GM21786 (cell line): ENCODE results near the gene STX1B.
"Not testable (repeated sequence)": the region's sequence is repeated elsewhere in the genome, so short reads cannot be mapped to it uniquely, and the experiment has no call there.

Source experiments
- ATAC-seq: cut with Tn5 transposase; IDR thresholded peaks from one replicate; pipeline ENCODE4 v1.9.1; 2021; ENCODE audit not compliant: unreplicated experiment

STX1B gene

GRCh38 chr16:31016018-31016417 lies 5.6 kb upstream of the STX1B start:
- no peak for ATAC-seq

- not testable (repeated sequence) for ATAC-seq
Measured at GRCh38 chr16:31013292-31013691, 2.9 kb upstream of the STX1B start.

GRCh38 chr16:31011815-31012214 lies 1.4 kb upstream of the STX1B start:
- not testable (repeated sequence) for ATAC-seq

- ATAC-seq, result no peak
Measured at GRCh38 chr16:31009894-31010584, 399 bp downstream of the STX1B start.

- no peak for ATAC-seq
Measured at GRCh38 chr16:31009120-31009519, 1.3 kb downstream of the STX1B start.

GRCh38 chr16:31008551-31008950 lies 1.9 kb downstream of the STX1B start:
- ATAC-seq, result no peak

- ATAC-seq, result no peak
Measured at GRCh38 chr16:31008149-31008548, 2.3 kb downstream of the STX1B start.

GRCh38 chr16:31007684-31008083 lies 2.8 kb downstream of the STX1B start:
- no peak for ATAC-seq

- ATAC-seq, result no peak
Measured at GRCh38 chr16:31006589-31006988, 3.8 kb downstream of the STX1B start.

GRCh38 chr16:31006086-31006385 lies 4.4 kb downstream of the STX1B start:
- no peak for ATAC-seq

GRCh38 chr16:31005350-31006085 lies 4.9 kb downstream of the STX1B start:
- no peak for ATAC-seq

- no peak for ATAC-seq
Measured at GRCh38 chr16:31004658-31005057, 5.8 kb downstream of the STX1B start.

- ATAC-seq, result no peak
Measured at GRCh38 chr16:31003744-31004143, 6.7 kb downstream of the STX1B start.

GRCh38 chr16:31002862-31003341 lies 7.5 kb downstream of the STX1B start:
- ATAC-seq, result no peak

GRCh38 chr16:31002250-31002700 lies 8.2 kb downstream of the STX1B start:
- ATAC-seq, result no peak

GRCh38 chr16:31001507-31002249 lies 8.8 kb downstream of the STX1B start:
- no peak for ATAC-seq

GRCh38 chr16:31000671-31001382 lies 9.6 kb downstream of the STX1B start:
- no peak for ATAC-seq

- ATAC-seq, result no peak
Measured at GRCh38 chr16:30998852-30999761, 11.3 kb downstream of the STX1B start.

- ATAC-seq, result no peak
Measured at GRCh38 chr16:30997725-30998711, 12.4 kb downstream of the STX1B start.
